OCI-LY1 (cell line): Measurements from ENCODE around the gene PTPRN2.

Source experiments
- H2AFZ ChIP-seq: fragments of 200-600 bp; sonication (generic), shearing (Covaris generic); 2 replicates; pipeline ENCODE4 v1.6.0; 2014; ENCODE audit warnings: antibody characterized with exemption, mild to moderate bottlenecking, low read length
- H3F3A ChIP-seq: fragments of 200-600 bp; sonication (generic), shearing (Covaris generic); 2 replicates; pipeline ENCODE4 v1.6.0; 2014; ENCODE audit warnings: mild to moderate bottlenecking, antibody characterized with exemption, low read length, moderate library complexity; ENCODE audit not compliant: insufficient read depth
- H3K27ac ChIP-seq: fragments of 200-600 bp; sonication (generic); 2 replicates; pipeline ENCODE4 v1.5.1; 2014; ENCODE audit warnings: low read length, mixed run types, mild to moderate bottlenecking, low read depth; ENCODE audit not compliant: poor library complexity, severe bottlenecking
- H3K27me3 ChIP-seq: fragments of 200-600 bp; sonication (generic); 2 replicates; pipeline ENCODE4 v1.6.0; 2014; ENCODE audit warnings: antibody characterized with exemption, mild to moderate bottlenecking, low read length, moderate library complexity; ENCODE audit not compliant: insufficient read depth
- H3K36me3 ChIP-seq: fragments of 200-600 bp; sonication (generic); 2 replicates; pipeline ENCODE4 v1.6.1; 2014; ENCODE audit warnings: mild to moderate bottlenecking, antibody characterized with exemption, low read length, moderate library complexity, mixed read lengths; ENCODE audit not compliant: insufficient read depth
- H3K4me1 ChIP-seq: fragments of 200-600 bp; sonication (generic); 2 replicates; pipeline ENCODE4 v1.5.1; 2014; ENCODE audit warnings: mild to moderate bottlenecking, low read length, moderate library complexity; ENCODE audit not compliant: insufficient read depth, severe bottlenecking
- H3K4me2 ChIP-seq: fragments of 200-600 bp; sonication (generic), shearing (Covaris generic); 2 replicates; pipeline ENCODE4 v1.6.1; 2014; ENCODE audit warnings: low read length
- H3K4me3 ChIP-seq: fragments of 200-600 bp; sonication (generic); 2 replicates; pipeline ENCODE4 v1.5.1; 2014; ENCODE audit warnings: low read length, low read depth, mild to moderate bottlenecking, mixed read lengths; ENCODE audit not compliant: poor library complexity, severe bottlenecking
- H3K79me2 ChIP-seq: fragments of 200-600 bp; shearing (Covaris generic); 2 replicates; pipeline ENCODE4 v1.6.1; 2016; ENCODE audit warnings: mixed run types, low read length, mixed read lengths; ENCODE audit not compliant: insufficient read depth
- H3K9ac ChIP-seq: fragments of 200-600 bp; sonication (generic), shearing (Covaris generic); 2 replicates; pipeline ENCODE4 v1.6.1; 2014; ENCODE audit warnings: mild to moderate bottlenecking, low read length, mixed read lengths
- H3K9me2 ChIP-seq: fragments of 200-600 bp; sonication (generic), shearing (Covaris generic); 2 replicates; pipeline ENCODE4 v1.6.1; 2014; ENCODE audit warnings: low read depth, mild to moderate bottlenecking, low read length, mixed read lengths
- H3K9me3 ChIP-seq: fragments of 200-600 bp; shearing (Covaris generic); 2 replicates; pipeline ENCODE4 v1.6.1; 2014; ENCODE audit warnings: low read length, mixed read lengths
- H4K20me1 ChIP-seq: fragments of 200-600 bp; sonication (generic), shearing (Covaris generic); 2 replicates; pipeline ENCODE4 v1.6.0; 2016; ENCODE audit warnings: mild to moderate bottlenecking, low read length; ENCODE audit not compliant: insufficient read depth
- EZH2 ChIP-seq: fragments of 200-600 bp; sonication (generic), shearing (Covaris generic); IDR thresholded peaks from 2 replicates; pipeline ENCODE4 v1.8.0; 2017; ENCODE audit warnings: borderline replicate concordance, mixed run types, mild to moderate bottlenecking, antibody characterized with exemption, low read length, moderate library complexity, mixed read lengths
- TF ChIP-seq, protein P1 (sequence below): fragments of 200-600 bp; sonication (generic), shearing (Covaris generic); IDR thresholded peaks from 2 replicates; pipeline ENCODE4 v1.5.1; 2017; ENCODE audit warnings: mild to moderate bottlenecking, antibody characterized with exemption, low read length, moderate library complexity, mixed read lengths

PTPRN2 gene

GRCh38 chr7:158248816-158249215, 338.8 kb downstream of the PTPRN2 start:
- no peaks in the 10 kb centered on the region for H3K9me2 ChIP-seq
- H3K9me3 ChIP-seq = no peaks in the 10 kb centered on the region

DNA sequence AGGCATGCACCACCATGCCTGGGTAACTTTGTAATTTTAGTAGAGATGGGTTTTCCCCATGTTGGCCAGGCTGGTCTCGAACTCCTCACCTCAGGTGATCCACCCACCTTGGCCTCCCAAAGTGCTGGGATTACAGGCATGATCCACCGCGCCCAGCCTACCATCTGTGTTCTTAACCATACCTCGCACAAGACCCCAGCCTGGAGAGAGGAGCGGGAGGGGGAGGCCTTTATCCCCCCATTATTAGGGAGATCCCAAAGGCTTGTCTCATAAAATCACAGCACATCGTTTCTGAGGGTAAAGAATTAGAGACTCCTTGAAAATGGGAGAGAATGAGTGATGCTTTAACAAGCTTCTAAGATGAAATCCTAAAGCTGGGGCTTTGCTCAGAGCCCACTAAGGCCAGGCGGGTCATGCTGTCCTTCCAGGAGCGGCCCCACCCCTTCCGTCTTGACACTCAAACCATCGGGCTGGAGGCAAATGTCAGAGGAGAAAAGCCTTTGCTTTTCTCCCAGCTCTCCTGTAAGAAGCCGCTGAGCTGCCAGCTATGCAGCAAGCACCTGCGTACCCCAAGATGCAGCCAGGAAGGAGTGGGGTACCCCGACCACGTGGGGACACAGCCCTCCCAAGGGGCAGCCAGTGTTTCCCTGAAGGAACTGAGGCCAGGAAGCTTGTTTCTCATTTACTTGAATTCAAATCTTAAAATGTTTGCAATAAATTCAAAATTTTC, 339.7 kb downstream of the PTPRN2 start:
- no peaks in the 10 kb centered on the region for H3K4me1 ChIP-seq
- no peaks in the 10 kb centered on the region for H3K9me2 ChIP-seq
- TF ChIP-seq, protein P1, sequence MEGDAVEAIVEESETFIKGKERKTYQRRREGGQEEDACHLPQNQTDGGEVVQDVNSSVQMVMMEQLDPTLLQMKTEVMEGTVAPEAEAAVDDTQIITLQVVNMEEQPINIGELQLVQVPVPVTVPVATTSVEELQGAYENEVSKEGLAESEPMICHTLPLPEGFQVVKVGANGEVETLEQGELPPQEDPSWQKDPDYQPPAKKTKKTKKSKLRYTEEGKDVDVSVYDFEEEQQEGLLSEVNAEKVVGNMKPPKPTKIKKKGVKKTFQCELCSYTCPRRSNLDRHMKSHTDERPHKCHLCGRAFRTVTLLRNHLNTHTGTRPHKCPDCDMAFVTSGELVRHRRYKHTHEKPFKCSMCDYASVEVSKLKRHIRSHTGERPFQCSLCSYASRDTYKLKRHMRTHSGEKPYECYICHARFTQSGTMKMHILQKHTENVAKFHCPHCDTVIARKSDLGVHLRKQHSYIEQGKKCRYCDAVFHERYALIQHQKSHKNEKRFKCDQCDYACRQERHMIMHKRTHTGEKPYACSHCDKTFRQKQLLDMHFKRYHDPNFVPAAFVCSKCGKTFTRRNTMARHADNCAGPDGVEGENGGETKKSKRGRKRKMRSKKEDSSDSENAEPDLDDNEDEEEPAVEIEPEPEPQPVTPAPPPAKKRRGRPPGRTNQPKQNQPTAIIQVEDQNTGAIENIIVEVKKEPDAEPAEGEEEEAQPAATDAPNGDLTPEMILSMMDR = no peak
- no peak for TF ChIP-seq EZH2

More at GRCh38 chr7:158248816-158249215, 338.8 kb downstream of the PTPRN2 start:
- H2AFZ ChIP-seq = no peak overlapping the region
- no peaks in the 10 kb centered on the region for H4K20me1 ChIP-seq
- no peaks in the 10 kb centered on the region for H3K36me3 ChIP-seq
- no peaks in the 10 kb centered on the region for H3K4me1 ChIP-seq
- no peak overlapping the region for H3K4me2 ChIP-seq
- H3K27ac ChIP-seq = no peak overlapping the region
- no peak for TF ChIP-seq EZH2
- TF ChIP-seq, protein P1 = no peak
- no peak overlapping the region for H3K9ac ChIP-seq
- no peaks in the 10 kb centered on the region for H3F3A ChIP-seq
- H3K4me3 ChIP-seq = no peak overlapping the region
- no peaks in the 10 kb centered on the region for H3K27me3 ChIP-seq
- H3K79me2 ChIP-seq = no peaks in the 10 kb centered on the region

DNA sequence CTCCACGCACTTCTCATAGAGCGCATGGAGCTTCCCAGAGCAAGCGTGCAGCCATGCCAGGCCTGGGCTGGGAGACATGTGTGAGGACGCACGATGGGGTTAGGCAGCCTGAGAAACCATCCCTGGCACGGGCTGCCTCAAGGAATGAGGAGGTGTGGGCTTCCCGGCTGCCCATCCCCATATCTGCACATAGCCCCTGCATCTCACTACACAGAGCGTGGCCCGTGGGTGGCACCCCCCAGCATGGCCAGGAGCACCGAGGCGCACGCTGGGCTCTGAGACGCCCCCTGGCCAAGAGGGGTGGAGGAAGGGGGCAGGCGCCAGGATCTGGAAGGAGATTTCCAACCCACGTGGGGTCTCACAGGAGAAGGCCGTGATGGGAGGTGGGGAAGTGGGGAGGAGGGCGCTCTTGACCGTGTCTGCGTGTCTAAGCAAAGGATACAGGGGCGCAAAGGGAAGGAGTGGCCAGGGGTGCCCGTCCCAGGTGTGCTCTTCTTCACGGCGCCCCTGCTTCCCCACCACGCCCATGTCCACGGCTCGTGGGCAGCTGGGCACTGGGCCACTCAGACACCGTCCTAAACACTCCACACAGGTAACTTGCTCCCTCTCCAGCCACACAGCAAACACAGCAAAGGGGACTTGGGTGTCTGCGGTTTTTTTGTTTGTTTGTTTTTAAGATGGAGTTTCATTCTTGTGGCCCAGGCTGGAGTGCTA, 340.5 kb downstream of the PTPRN2 start:
- Histone ChIP-seq H3K4me1 (no peaks in the 10 kb centered on the region), H3K4me2 (no peak overlapping the region), H3K79me2 (no peaks in the 10 kb centered on the region), H3K27ac (no peak overlapping the region), H3K9me2 (no peaks in the 10 kb centered on the region), H3K27me3 (no peaks in the 10 kb centered on the region), H3K9me3 (no peaks in the 10 kb centered on the region), H2AFZ (no peak overlapping the region), H4K20me1 (no peaks in the 10 kb centered on the region), H3K36me3 (no peaks in the 10 kb centered on the region), H3K9ac (no peak overlapping the region), H3F3A (no peaks in the 10 kb centered on the region), H3K4me3 (no peak overlapping the region)
- no peak for TF ChIP-seq EZH2
- TF ChIP-seq, protein P1 = no peak

More for the DNA sequence above, 339.7 kb downstream of the PTPRN2 start:
- Histone ChIP-seq H3K79me2 (no peaks in the 10 kb centered on the region), H3K27ac (no peak overlapping the region), H3K36me3 (no peaks in the 10 kb centered on the region), H3K27me3 (no peaks in the 10 kb centered on the region), H3K4me2 (no peak overlapping the region), H3F3A (no peaks in the 10 kb centered on the region), H2AFZ (no peak overlapping the region), H3K4me3 (no peak overlapping the region), H3K9ac (no peak overlapping the region), H3K9me3 (no peaks in the 10 kb centered on the region), H4K20me1 (no peaks in the 10 kb centered on the region)
